Astrocyte (in vitro differentiated cells and primary cell): ENCODE data around the gene KIAA1614.

Experiments
- CTCF ChIP-seq: IDR thresholded peaks from 2 replicates; pipeline ENCODE4 v1.5.1; 2011; ENCODE audit warnings: low read depth, mild to moderate bottlenecking, inconsistent platforms, low read length, moderate library complexity; ENCODE audit not compliant: insufficient read depth
- EZH2 ChIP-seq: IDR thresholded peaks from 2 replicates; pipeline ENCODE4 v1.6.1; 2012; ENCODE audit warnings: mild to moderate bottlenecking, low read length, inconsistent platforms; ENCODE audit not compliant: insufficient read depth

- TF ChIP-seq CTCF = no peak
- TF ChIP-seq EZH2 = no peak
These were observed at the start of gene KIAA1614 for GRCh38 chr1:180912801-180913565.
